ENCODE results near the gene SPACA6. TPM values are rescaled to one million over a fixed set of nuclear protein-coding genes. Genes with fewer than 3 reads are reported as not detected.
"Not testable (repeated sequence)": the region's sequence is repeated elsewhere in the genome, so short reads cannot be mapped to it uniquely, and the experiment has no call there.

Gene SPACA6
- total RNA-seq, 1 donor from 2014 or later = 28.9 TPM

- H3K36me3 Mint-ChIP-seq (ENCODE audit: insufficient read depth) = no peaks in the 10 kb centered on the region
- H3K9me3 Mint-ChIP-seq (ENCODE audit: low read depth) = peaks cover 7% of the 10 kb centered on the region
- DNase-seq (ENCODE audit: low spot score, unreplicated experiment) = no peak
- peaks cover 29% of the 10 kb centered on the region for H3K27me3 Mint-ChIP-seq
- TF ChIP-seq, protein P1, sequence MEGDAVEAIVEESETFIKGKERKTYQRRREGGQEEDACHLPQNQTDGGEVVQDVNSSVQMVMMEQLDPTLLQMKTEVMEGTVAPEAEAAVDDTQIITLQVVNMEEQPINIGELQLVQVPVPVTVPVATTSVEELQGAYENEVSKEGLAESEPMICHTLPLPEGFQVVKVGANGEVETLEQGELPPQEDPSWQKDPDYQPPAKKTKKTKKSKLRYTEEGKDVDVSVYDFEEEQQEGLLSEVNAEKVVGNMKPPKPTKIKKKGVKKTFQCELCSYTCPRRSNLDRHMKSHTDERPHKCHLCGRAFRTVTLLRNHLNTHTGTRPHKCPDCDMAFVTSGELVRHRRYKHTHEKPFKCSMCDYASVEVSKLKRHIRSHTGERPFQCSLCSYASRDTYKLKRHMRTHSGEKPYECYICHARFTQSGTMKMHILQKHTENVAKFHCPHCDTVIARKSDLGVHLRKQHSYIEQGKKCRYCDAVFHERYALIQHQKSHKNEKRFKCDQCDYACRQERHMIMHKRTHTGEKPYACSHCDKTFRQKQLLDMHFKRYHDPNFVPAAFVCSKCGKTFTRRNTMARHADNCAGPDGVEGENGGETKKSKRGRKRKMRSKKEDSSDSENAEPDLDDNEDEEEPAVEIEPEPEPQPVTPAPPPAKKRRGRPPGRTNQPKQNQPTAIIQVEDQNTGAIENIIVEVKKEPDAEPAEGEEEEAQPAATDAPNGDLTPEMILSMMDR (IDR thresholded peaks at IDR 0.05; ENCODE audit: unreplicated experiment) = no peak
- H3K4me1 Mint-ChIP-seq (ENCODE audit: low read depth) = no peaks in the 10 kb centered on the region
- H3K27ac Mint-ChIP-seq = no peak overlapping the region
- no peak overlapping the region for H3K4me3 Mint-ChIP-seq (ENCODE audit: low read depth)
Observed at GRCh38 chr19:51729781-51730180, 36.7 kb downstream of the SPACA6 start.

GRCh38 chr19:51733742-51734522 lies 40.8 kb downstream of the SPACA6 start:
- no peak for DNase-seq (ENCODE audit: low spot score, unreplicated experiment)
- H3K27me3 Mint-ChIP-seq = peaks cover 6% of the 10 kb centered on the region
- H3K4me3 Mint-ChIP-seq (ENCODE audit: low read depth) = no peak overlapping the region
- no peak overlapping the region for H3K27ac Mint-ChIP-seq
- TF ChIP-seq, protein P1 (IDR thresholded peaks at IDR 0.05; ENCODE audit: unreplicated experiment) = no peak
- H3K4me1 Mint-ChIP-seq (ENCODE audit: low read depth) = no peaks in the 10 kb centered on the region
- H3K9me3 Mint-ChIP-seq (ENCODE audit: low read depth) = peaks cover 7% of the 10 kb centered on the region
- H3K36me3 Mint-ChIP-seq (ENCODE audit: insufficient read depth) = no peaks in the 10 kb centered on the region

- Mint-ChIP-seq H3K9me3 (ENCODE audit: low read depth) (peaks cover 3% of the 10 kb centered on the region), H3K27ac (no peak overlapping the region), H3K4me3 (ENCODE audit: low read depth) (no peak overlapping the region), H3K4me1 (ENCODE audit: low read depth) (no peaks in the 10 kb centered on the region), H3K27me3 (peaks cover 12% of the 10 kb centered on the region), H3K36me3 (ENCODE audit: insufficient read depth) (no peaks in the 10 kb centered on the region)
- TF ChIP-seq, protein P1 (IDR thresholded peaks at IDR 0.05; ENCODE audit: unreplicated experiment) = no peak
- DNase-seq (ENCODE audit: low spot score, unreplicated experiment) = no peak
Observed at GRCh38 chr19:51735759-51736449, 42.8 kb downstream of the SPACA6 start.

GRCh38 chr19:51737389-51737788 lies 44.3 kb downstream of the SPACA6 start:
- Mint-ChIP-seq H3K27me3 (peaks cover 12% of the 10 kb centered on the region), H3K4me1 (ENCODE audit: low read depth) (no peaks in the 10 kb centered on the region), H3K4me3 (ENCODE audit: low read depth) (no peak overlapping the region), H3K27ac (no peak overlapping the region), H3K36me3 (ENCODE audit: insufficient read depth) (no peaks in the 10 kb centered on the region), H3K9me3 (ENCODE audit: low read depth) (no peaks in the 10 kb centered on the region)
- TF ChIP-seq, protein P1 (IDR thresholded peaks at IDR 0.05; ENCODE audit: unreplicated experiment) = no peak
- no peak for DNase-seq (ENCODE audit: low spot score, unreplicated experiment)

DNA sequence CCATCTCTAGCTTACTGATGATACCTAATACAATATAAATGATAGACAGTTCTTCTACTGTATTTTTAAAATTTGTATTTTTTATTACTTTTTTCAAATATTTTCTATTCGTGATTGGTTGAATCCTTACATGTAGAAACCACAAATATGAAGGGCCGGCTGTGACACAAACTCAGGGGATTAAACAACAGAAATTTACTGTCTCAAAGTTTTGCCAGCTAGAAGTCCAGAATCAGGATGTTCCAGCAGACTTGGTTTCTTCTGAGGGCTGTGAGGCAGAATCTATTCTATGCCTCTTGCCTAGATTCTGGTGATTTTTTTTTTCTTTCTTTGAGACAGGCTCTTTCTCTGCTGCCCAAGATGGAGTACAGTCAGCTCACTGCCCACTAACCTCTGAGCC lies 44.8 kb downstream of the SPACA6 start:
- no peak overlapping the region for H3K27ac Mint-ChIP-seq
- H3K9me3 Mint-ChIP-seq (ENCODE audit: low read depth) = no peaks in the 10 kb centered on the region

DNA sequence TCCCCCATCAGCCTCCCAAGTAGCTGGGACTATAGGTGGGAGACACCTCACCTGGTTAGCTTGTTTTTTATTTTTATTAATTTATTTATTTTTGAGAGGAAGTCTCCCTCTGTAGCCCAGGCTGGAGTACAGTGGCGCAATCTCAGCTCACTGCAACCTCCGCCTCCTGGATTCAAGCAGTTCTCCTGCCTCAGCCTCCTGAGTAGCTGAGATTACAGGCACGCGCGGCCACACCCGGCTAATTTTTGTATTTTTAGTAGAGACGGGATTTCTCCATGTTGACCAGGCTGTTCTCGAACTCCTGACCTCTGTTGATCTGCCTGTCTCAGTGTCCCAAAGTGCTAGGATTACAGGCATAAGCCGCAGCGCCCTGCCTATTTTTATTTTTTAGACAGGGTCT lies 45.4 kb downstream of the SPACA6 start:
- not testable (repeated sequence) for H3K9me3 Mint-ChIP-seq (ENCODE audit: low read depth); DNase-seq (ENCODE audit: low spot score, unreplicated experiment); H3K4me3 Mint-ChIP-seq (ENCODE audit: low read depth); H3K36me3 Mint-ChIP-seq (ENCODE audit: insufficient read depth); H3K4me1 Mint-ChIP-seq (ENCODE audit: low read depth); H3K27ac Mint-ChIP-seq
- peaks cover 16% of the 10 kb centered on the region for H3K27me3 Mint-ChIP-seq

More for the DNA sequence above, 44.8 kb downstream of the SPACA6 start:
- Mint-ChIP-seq H3K4me1 (ENCODE audit: low read depth) (no peaks in the 10 kb centered on the region), H3K36me3 (ENCODE audit: insufficient read depth) (no peaks in the 10 kb centered on the region), H3K27me3 (peaks cover 15% of the 10 kb centered on the region), H3K4me3 (ENCODE audit: low read depth) (no peak overlapping the region)
- TF ChIP-seq, protein P1 (IDR thresholded peaks at IDR 0.05; ENCODE audit: unreplicated experiment) = no peak
- DNase-seq (ENCODE audit: low spot score, unreplicated experiment) = no peak

Data from progenitor cell of endocrine pancreas (in vitro differentiated cells).